Measurements from ENCODE around the gene SGMS1. TPM values are rescaled to one million over a fixed set of nuclear protein-coding genes. Genes with fewer than 3 reads are reported as not detected.

The SGMS1 gene
- total and polyA plus RNA-seq, 2 experiments from 2014 or later: 15.0 to 34.7 TPM

DNA sequence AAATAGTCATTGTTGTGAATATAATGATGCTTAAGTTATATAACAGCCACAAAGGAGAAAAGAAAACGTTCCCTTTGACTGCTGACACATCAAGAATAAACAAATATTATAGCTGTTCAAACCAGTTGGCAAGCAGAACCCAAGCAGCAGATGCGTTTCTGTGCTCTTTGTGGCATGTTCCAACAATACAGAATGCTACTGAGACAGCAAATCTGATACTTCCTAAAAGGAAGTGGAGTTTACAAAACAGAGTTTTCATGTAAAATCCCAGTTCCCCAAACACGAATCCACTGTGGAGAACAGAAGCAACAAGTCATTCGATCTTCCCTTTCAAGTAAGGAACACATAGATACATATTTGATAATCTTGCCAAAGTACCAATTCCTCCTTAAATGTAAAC, 201.5 kb downstream of the SGMS1 start:
- no peak overlapping the region for H3K27ac ChIP-seq (ENCODE audit: low read depth)
- ATAC-seq (no peak), DNase-seq (ENCODE audit: low spot score) (no peak)
- no peaks in the 10 kb centered on the region for H3K27me3 ChIP-seq (ENCODE audit: insufficient read depth)
- peaks cover 19% of the 10 kb centered on the region for H3K79me2 ChIP-seq (replicated peaks; ENCODE audit: insufficient read depth)
- H3K9me3 Mint-ChIP-seq: no peaks in the 10 kb centered on the region
- no peak overlapping the region; the same call in 1 of the 2 replicates for H3K27ac Mint-ChIP-seq
- H3K4me2 ChIP-seq: no peak overlapping the region
- no peak overlapping the region for H3K4me3 Mint-ChIP-seq
- peaks cover 33% of the 10 kb centered on the region for H3K4me1 Mint-ChIP-seq
- no peaks in the 10 kb centered on the region; the same call in 2 of the 3 replicates for H3K36me3 Mint-ChIP-seq (ENCODE audit: low read depth)
- no peaks in the 10 kb centered on the region; the same call in 1 of the 2 replicates for H4K20me1 ChIP-seq (replicated peaks; ENCODE audit: insufficient read depth)
- peaks cover 1% of the 10 kb centered on the region for H3K27me3 Mint-ChIP-seq (ENCODE audit: insufficient read depth, low read depth, poor library complexity)
- no peaks in the 10 kb centered on the region for H3K9me2 ChIP-seq (ENCODE audit: insufficient read depth)
- TF ChIP-seq CTCF (conservative IDR thresholded peaks at IDR 0.05; ENCODE audit: low read depth in 2 of 2) (no peak), ZNF331 (CRISPR knock-in tag; IDR thresholded peaks at IDR 0.05; ENCODE audit: low read depth) (no peak), CREB1 (CRISPR knock-in tag; IDR thresholded peaks at IDR 0.05; ENCODE audit: low read depth) (no peak), REST (IDR thresholded peaks at IDR 0.05; ENCODE audit: unreplicated experiment) (no peak)
- TF ChIP-seq, protein P1, sequence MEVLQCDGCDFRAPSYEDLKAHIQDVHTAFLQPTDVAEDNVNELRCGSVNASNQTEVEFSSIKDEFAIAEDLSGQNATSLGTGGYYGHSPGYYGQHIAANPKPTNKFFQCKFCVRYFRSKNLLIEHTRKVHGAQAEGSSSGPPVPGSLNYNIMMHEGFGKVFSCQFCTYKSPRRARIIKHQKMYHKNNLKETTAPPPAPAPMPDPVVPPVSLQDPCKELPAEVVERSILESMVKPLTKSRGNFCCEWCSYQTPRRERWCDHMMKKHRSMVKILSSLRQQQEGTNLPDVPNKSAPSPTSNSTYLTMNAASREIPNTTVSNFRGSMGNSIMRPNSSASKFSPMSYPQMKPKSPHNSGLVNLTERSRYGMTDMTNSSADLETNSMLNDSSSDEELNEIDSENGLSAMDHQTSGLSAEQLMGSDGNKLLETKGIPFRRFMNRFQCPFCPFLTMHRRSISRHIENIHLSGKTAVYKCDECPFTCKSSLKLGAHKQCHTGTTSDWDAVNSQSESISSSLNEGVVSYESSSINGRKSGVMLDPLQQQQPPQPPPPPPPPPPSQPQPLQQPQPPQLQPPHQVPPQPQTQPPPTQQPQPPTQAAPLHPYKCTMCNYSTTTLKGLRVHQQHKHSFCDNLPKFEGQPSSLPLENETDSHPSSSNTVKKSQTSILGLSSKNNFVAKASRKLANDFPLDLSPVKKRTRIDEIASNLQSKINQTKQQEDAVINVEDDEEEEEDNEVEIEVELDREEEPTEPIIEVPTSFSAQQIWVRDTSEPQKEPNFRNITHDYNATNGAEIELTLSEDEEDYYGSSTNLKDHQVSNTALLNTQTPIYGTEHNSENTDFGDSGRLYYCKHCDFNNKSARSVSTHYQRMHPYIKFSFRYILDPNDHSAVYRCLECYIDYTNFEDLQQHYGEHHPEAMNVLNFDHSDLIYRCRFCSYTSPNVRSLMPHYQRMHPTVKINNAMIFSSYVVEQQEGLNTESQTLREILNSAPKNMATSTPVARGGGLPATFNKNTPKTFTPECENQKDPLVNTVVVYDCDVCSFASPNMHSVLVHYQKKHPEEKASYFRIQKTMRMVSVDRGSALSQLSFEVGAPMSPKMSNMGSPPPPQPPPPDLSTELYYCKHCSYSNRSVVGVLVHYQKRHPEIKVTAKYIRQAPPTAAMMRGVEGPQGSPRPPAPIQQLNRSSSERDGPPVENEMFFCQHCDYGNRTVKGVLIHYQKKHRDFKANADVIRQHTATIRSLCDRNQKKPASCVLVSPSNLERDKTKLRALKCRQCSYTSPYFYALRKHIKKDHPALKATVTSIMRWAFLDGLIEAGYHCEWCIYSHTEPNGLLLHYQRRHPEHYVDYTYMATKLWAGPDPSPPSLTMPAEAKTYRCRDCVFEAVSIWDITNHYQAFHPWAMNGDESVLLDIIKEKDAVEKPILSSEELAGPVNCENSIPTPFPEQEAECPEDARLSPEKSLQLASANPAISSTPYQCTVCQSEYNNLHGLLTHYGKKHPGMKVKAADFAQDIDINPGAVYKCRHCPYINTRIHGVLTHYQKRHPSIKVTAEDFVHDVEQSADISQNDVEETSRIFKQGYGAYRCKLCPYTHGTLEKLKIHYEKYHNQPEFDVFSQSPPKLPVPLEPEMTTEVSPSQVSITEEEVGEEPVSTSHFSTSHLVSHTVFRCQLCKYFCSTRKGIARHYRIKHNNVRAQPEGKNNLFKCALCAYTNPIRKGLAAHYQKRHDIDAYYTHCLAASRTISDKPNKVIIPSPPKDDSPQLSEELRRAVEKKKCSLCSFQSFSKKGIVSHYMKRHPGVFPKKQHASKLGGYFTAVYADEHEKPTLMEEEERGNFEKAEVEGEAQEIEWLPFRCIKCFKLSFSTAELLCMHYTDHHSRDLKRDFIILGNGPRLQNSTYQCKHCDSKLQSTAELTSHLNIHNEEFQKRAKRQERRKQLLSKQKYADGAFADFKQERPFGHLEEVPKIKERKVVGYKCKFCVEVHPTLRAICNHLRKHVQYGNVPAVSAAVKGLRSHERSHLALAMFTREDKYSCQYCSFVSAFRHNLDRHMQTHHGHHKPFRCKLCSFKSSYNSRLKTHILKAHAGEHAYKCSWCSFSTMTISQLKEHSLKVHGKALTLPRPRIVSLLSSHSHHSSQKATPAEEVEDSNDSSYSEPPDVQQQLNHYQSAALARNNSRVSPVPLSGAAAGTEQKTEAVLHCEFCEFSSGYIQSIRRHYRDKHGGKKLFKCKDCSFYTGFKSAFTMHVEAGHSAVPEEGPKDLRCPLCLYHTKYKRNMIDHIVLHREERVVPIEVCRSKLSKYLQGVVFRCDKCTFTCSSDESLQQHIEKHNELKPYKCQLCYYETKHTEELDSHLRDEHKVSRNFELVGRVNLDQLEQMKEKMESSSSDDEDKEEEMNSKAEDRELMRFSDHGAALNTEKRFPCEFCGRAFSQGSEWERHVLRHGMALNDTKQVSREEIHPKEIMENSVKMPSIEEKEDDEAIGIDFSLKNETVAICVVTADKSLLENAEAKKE (CRISPR knock-in tag; IDR thresholded peaks at IDR 0.05): no peak
- H2AFZ ChIP-seq: no peak overlapping the region
- H3K36me3 ChIP-seq (ENCODE audit: insufficient read depth): no peaks in the 10 kb centered on the region
- peaks cover 18% of the 10 kb centered on the region for H3K4me1 ChIP-seq (ENCODE audit: insufficient read depth)
- no peak overlapping the region for H3K4me3 ChIP-seq
- H3F3A ChIP-seq (replicated peaks; ENCODE audit: low read depth): no peaks in the 10 kb centered on the region
